A549 (cell line): ENCODE results near the gene DAB1. TPM values are rescaled to one million over a fixed set of nuclear protein-coding genes. Genes with fewer than 3 reads are reported as not detected.

Experiments used
- ATAC-seq, 2 experiments: fragments of 200-7000 bp in 1 of 2; fragments of >200 bp in 1 of 2; cut with Nextera tagmentation in 1 of 2; cut with Tn5 transposase in 1 of 2; 3 replicates each; pipeline versions ENCODE4 v1.8.0 to v1.9.1; 2018 to 2020; ENCODE audit warnings: mild to moderate bottlenecking in 1 of 2, moderate library complexity in 1 of 2
- CTCF ChIA-PET: fragments of 300-600 bp; sonication (Branson Sonifier 250); formaldehyde crosslinking; extraction: SDS; loops from one replicate; lab custom pipeline; 2021; ENCODE audit warnings: antibody characterized with exemption, inconsistent platforms; lab: Yijun Ruan, JAX
- POLR2A ChIA-PET: fragments of 350-600 bp; formaldehyde crosslinking; extraction: SDS; loops from one replicate; lab custom pipeline; 2021; ENCODE audit warnings: antibody characterized with exemption, inconsistent platforms; lab: Yijun Ruan, JAX
- DNase-seq, 2 experiments: peaks; one replicate each; pipeline versions ENCODE4 v3.0.0 to v3.0.0-alpha.2; 2011 to 2016; ENCODE audit warnings: low read depth in 1 of 2, low spot score in 1 of 2
- FAIRE-seq: peaks from 2 replicates; lab custom pipeline; 2011; peaks lifted over from hg19 to GRCh38; lab: Jason Lieb, UNC
- H3K27ac ChIP-seq, 2 experiments: fragments of >200 bp; sonication (Bioruptor Twin); formaldehyde crosslinking; 3 replicates each; pipeline ENCODE4 v1.5.1; 2016 to 2017
- H3K4me1 ChIP-seq: fragments of >200 bp; sonication (Bioruptor Twin); formaldehyde crosslinking; 3 replicates; pipeline ENCODE4 v1.6.1; 2016
- H3K4me2 ChIP-seq: fragments of >200 bp; sonication (Bioruptor Twin); formaldehyde crosslinking; 3 replicates; pipeline ENCODE4 v1.6.1; 2016
- H3K4me3 ChIP-seq: fragments of >200 bp; sonication (Bioruptor Twin); formaldehyde crosslinking; 3 replicates; pipeline ENCODE4 v1.5.1; 2016
- H3K9me3 ChIP-seq: fragments of >200 bp; sonication (Bioruptor Twin); formaldehyde crosslinking; 3 replicates; pipeline ENCODE4 v1.6.1; 2016
- BCL3 ChIP-seq: fragments of >200 bp; sonication (Bioruptor Twin); formaldehyde crosslinking; IDR thresholded peaks from 3 replicates; pipeline ENCODE4 v1.6.1; 2016
- CEBPB ChIP-seq, 2 experiments: fragments of >200 bp in 1 of 2; sonication (Bioruptor Twin) in 1 of 2; formaldehyde crosslinking in 1 of 2; IDR thresholded peaks; 2 replicates each; pipeline ENCODE4 v1.6.1; 2012 to 2016
- CHD4 ChIP-seq: fragments of 200-600 bp; sonication (generic); IDR thresholded peaks from 2 replicates; pipeline ENCODE4 v1.6.1; 2016; ENCODE audit warnings: antibody characterized with exemption, mild to moderate bottlenecking, borderline replicate concordance
- EHMT2 ChIP-seq: fragments of 200-600 bp; sonication (generic); IDR thresholded peaks from 2 replicates; pipeline ENCODE4 v1.6.1; 2016; ENCODE audit warnings: antibody characterized with exemption, low read depth, mild to moderate bottlenecking, moderate library complexity
- EP300 ChIP-seq, 2 experiments: fragments of >200 bp; sonication (Bioruptor Twin); formaldehyde crosslinking; IDR thresholded peaks; 2 replicates in 1 of 2; 3 replicates in 1 of 2; pipeline ENCODE4 v1.6.1; 2016 to 2017
- FOSL2 ChIP-seq, 2 experiments: fragments of 450-650 bp in 1 of 2; fragments of >200 bp in 1 of 2; sonication (Bioruptor Twin) in 1 of 2; formaldehyde crosslinking; IDR thresholded peaks; 2 replicates each; pipeline versions ENCODE4 v1.5.0 to v1.6.1; 2016 to 2020; ENCODE audit warnings: mild to moderate bottlenecking in 1 of 2, moderate library complexity in 1 of 2
- FOXS1 ChIP-seq: fragments of 250-450 bp; sonication (Bioruptor Pico); IDR thresholded peaks from 2 replicates; pipeline ENCODE4 v1.5.0; 2020; ENCODE audit warnings: mild to moderate bottlenecking, moderate library complexity
- HEYL ChIP-seq: fragments of 250-450 bp; sonication (Bioruptor Pico); IDR thresholded peaks from 2 replicates; pipeline ENCODE4 v1.8.0; 2021; ENCODE audit warnings: mild to moderate bottlenecking, moderate library complexity
- HOXB5 ChIP-seq: fragments of 250-450 bp; sonication (Bioruptor Pico); IDR thresholded peaks from 2 replicates; pipeline ENCODE4 v1.5.0; 2020; ENCODE audit warnings: mild to moderate bottlenecking, moderate library complexity
- JUNB ChIP-seq: fragments of >200 bp; sonication (Bioruptor Twin); formaldehyde crosslinking; IDR thresholded peaks from 2 replicates; pipeline ENCODE4 v1.6.1; 2016
- KDM5A ChIP-seq: fragments of 200-600 bp; sonication (generic); IDR thresholded peaks from 2 replicates; pipeline ENCODE4 v1.6.1; 2016; ENCODE audit warnings: antibody characterized with exemption, mild to moderate bottlenecking
- MAFK ChIP-seq: fragments of 450-650 bp; IDR thresholded peaks from 2 replicates; pipeline ENCODE4 v1.6.1; 2014; ENCODE audit not compliant: partially characterized antibody
- MYC ChIP-seq: IDR thresholded peaks from 2 replicates; pipeline ENCODE4 v1.6.1; 2012; ENCODE audit warnings: mild to moderate bottlenecking, inconsistent platforms, low read length, improper control_type of control experiment, borderline replicate concordance
- RCOR1 ChIP-seq: fragments of 150-350 bp; IDR thresholded peaks from 2 replicates; pipeline ENCODE4 v1.6.1; 2014; ENCODE audit warnings: antibody characterized with exemption, low read length, low read depth
- RFX5 ChIP-seq: fragments of 450-650 bp; IDR thresholded peaks from 2 replicates; pipeline ENCODE4 v1.7.1; 2014; ENCODE audit warnings: antibody characterized with exemption, mild to moderate bottlenecking, moderate library complexity
- SMC3 ChIP-seq: fragments of >200 bp; sonication (Bioruptor Twin); formaldehyde crosslinking; IDR thresholded peaks from 3 replicates; pipeline ENCODE4 v1.6.1; 2018; ENCODE audit warnings: inconsistent platforms
- ZC3H11A ChIP-seq: fragments of 450-650 bp; IDR thresholded peaks from 2 replicates; pipeline ENCODE4 v1.6.1; 2014; ENCODE audit warnings: antibody characterized with exemption, mild to moderate bottlenecking
- ZFP36 ChIP-seq: fragments of 450-650 bp; IDR thresholded peaks from 2 replicates; pipeline ENCODE4 v1.6.1; 2014; ENCODE audit warnings: borderline replicate concordance; ENCODE audit not compliant: partially characterized antibody
- ZNF302 ChIP-seq: fragments of 250-450 bp; sonication (Bioruptor Pico); IDR thresholded peaks from 2 replicates; pipeline ENCODE4 v1.9.0; 2021; ENCODE audit warnings: inconsistent platforms, mild to moderate bottlenecking, moderate library complexity
- WGBS: methylation state at CpG from one replicate; pipeline ENCODE4 v1.1.6; 2017; ENCODE audit errors: missing lambda C conversion rate; 5-methylcytosine and 5-hydroxymethylcytosine counted together
- polyA plus RNA-seq, 4 experiments: library from polyadenylated mRNA; depleted of rRNA in 3 of 4; stranded (reverse); fragments of >200 nt; fragmentation: RNase III in 1 of 4; extraction: RNeasy Plus Mini Kit Qiagen cat#74134 plus additional on column Dnase treatment in 1 of 4; gene quantifications; 2 replicates in 3 of 4; 3 replicates in 1 of 4; pipeline ENCODE4 v1.2.3, GENCODE V29; 2011 to 2017
- TF ChIP-seq, protein P1 (sequence below): IDR thresholded peaks from 2 replicates; pipeline ENCODE4 v1.6.1; 2012
- TF ChIP-seq, protein P2 (sequence below): IDR thresholded peaks from 2 replicates; pipeline ENCODE4 v1.6.1; 2012

DAB1 gene
- polyA plus RNA-seq, 2 of the 4 experiments (the other 2 are of a cell fraction), result not detected

DNA sequence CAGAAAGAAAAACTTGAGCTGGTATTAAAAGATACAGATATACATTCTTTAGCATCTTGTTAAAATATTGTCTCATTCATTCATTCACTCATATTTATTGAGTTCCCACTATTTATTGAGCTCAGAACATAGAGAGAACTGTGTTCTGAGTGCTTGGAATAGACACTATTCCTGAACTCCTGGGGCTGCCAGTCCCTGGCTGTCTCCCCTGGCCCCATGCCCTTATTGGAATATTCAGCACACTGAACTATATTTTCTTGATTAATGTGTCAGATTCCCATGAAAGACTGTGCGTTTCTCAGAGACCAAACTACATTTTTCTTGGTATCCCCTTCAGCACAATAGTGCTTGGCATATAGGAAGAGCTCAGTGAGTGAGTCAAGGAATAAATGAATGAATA lies 44.0 kb upstream of the DAB1 start:
- Histone ChIP-seq H3K4me2 (no peak overlapping the region), H3K27ac (no peak overlapping the region), H3K4me1 (no peaks in the 10 kb centered on the region), H3K4me3 (no peak overlapping the region), H3K9me3 (no peaks in the 10 kb centered on the region)
- ChIA-PET CTCF (no interaction called here), POLR2A (no interaction called here)
- ATAC-seq (no peak), DNase-seq (no peak), FAIRE-seq (no peak)
- TF ChIP-seq MAFK (no peak), CEBPB (IDR thresholded peaks at IDR 0.05) (no peak), FOSL2 (IDR thresholded peaks at IDR 0.05) (no peak), FOSL2 (CRISPR knock-in tag; IDR thresholded peaks at IDR 0.05) (no peak), FOXS1 (CRISPR knock-in tag) (no peak), CHD4 (no peak), SMC3 (no peak), RFX5 (no peak), BCL3 (no peak), ZFP36 (no peak), RCOR1 (no peak), MYC (no peak), HOXB5 (CRISPR knock-in tag) (no peak)
- TF ChIP-seq, protein P1, sequence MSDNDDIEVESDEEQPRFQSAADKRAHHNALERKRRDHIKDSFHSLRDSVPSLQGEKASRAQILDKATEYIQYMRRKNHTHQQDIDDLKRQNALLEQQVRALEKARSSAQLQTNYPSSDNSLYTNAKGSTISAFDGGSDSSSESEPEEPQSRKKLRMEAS, result no peak
- TF ChIP-seq, protein P2, sequence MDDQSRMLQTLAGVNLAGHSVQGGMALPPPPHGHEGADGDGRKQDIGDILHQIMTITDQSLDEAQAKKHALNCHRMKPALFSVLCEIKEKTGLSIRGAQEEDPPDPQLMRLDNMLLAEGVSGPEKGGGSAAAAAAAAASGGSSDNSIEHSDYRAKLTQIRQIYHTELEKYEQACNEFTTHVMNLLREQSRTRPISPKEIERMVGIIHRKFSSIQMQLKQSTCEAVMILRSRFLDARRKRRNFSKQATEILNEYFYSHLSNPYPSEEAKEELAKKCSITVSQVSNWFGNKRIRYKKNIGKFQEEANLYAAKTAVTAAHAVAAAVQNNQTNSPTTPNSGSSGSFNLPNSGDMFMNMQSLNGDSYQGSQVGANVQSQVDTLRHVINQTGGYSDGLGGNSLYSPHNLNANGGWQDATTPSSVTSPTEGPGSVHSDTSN, result no peak
- 5% methylated on average over 1 of the region's 1 CpG for WGBS

DNA sequence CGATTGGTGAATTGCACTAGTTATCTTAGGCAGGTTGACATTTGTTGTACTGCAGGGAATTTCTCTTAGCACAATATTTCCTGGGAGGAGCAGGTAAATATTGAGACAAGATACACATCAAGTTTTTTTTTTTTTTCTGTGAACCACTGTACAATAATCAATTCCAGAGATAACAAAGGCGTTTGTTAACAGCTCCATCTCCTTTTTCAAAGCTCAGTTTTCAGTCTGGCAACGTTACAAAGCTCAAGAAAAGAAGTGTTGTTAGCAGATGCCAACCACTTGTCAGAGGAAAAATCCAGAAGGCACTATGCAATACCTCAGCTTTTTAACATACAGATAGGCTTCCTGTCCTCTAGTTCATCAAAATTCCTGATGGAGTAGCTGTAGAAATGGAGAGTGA lies 40.9 kb upstream of the DAB1 start:
- TF ChIP-seq JUNB (no peak), ZNF302 (CRISPR knock-in tag) (no peak)
- H3K9me3 ChIP-seq, result no peaks in the 10 kb centered on the region
- ChIA-PET CTCF (no interaction called here), POLR2A (no interaction called here)
- DNase-seq (no peak), ATAC-seq (no peak), FAIRE-seq (no peak)
- no peaks in the 10 kb centered on the region for H3K4me1 ChIP-seq
- H3K4me2 ChIP-seq, result no peak overlapping the region
- no peak overlapping the region for H3K27ac ChIP-seq
- WGBS, result 1% methylated on average over 3 of the region's 3 CpGs
- no peak overlapping the region for H3K4me3 ChIP-seq

- H3K4me3 ChIP-seq, result no peak overlapping the region
- no peak overlapping the region for H3K27ac ChIP-seq
- no peak overlapping the region for H3K4me2 ChIP-seq
- FAIRE-seq (no peak), DNase-seq (no peak), ATAC-seq (no peak)
- POLR2A ChIA-PET, result no interaction called here
- 12% methylated on average over 3 of the region's 3 CpGs for WGBS
- H3K4me1 ChIP-seq, result no peaks in the 10 kb centered on the region
- TF ChIP-seq HEYL, result no peak
- TF ChIP-seq ZC3H11A, result no peak
- TF ChIP-seq EHMT2, result no peak
- no peak for TF ChIP-seq MYC
- no peak for TF ChIP-seq EP300 (IDR thresholded peaks at IDR 0.05)
- TF ChIP-seq KDM5A, result no peak
- CTCF ChIA-PET, result no interaction called here
- H3K9me3 ChIP-seq, result no peaks in the 10 kb centered on the region
Observed at GRCh38 chr1:57463343-57463742, 39.5 kb upstream of the DAB1 start.
